Adrenal gland (tissue), 12 donors: Measurements from ENCODE around the gene SYT2. TPM values are rescaled to one million over a fixed set of nuclear protein-coding genes. Genes with fewer than 3 reads are reported as not detected.
A peak's percentile ranks its signal among the peaks of the same experiment; 100 is the strongest.
"Not testable (repeated sequence)": the region's sequence is repeated elsewhere in the genome, so short reads cannot be mapped to it uniquely, and the experiment has no call there.

Source experiments
- DNase-seq, 7 donors: peaks; one replicate each; pipeline ENCODE4 v3.0.0-alpha.2; 2019 to 2020
- H3K27ac ChIP-seq, 5 donors: fragments of 200-600 bp; sonication (generic) in 4 of 5; 1 replicate in 3 of 5; 2 replicates in 2 of 5; pipeline versions ENCODE4 v1.5.1 to v1.8.0; 2016 to 2020; ENCODE audit warnings: mild to moderate bottlenecking in 1 of 5
- H3K27me3 ChIP-seq: fragments of 200-600 bp; 2 replicates; pipeline ENCODE4 v1.8.0; 2021
- H3K36me3 ChIP-seq, 2 donors: fragments of 200-600 bp; replicated peaks in 1 of 2; 1 replicate in 1 of 2; 2 replicates in 1 of 2; pipeline versions ENCODE4 v1.5.1 to v1.8.0; 2018 to 2022
- H3K4me1 ChIP-seq, 2 donors: fragments of 200-600 bp; replicated peaks in 1 of 2; 1 replicate in 1 of 2; 2 replicates in 1 of 2; pipeline versions ENCODE4 v1.5.1 to v1.8.0; 2018 to 2021
- H3K4me3 ChIP-seq, 4 donors: fragments of 200-600 bp; sonication (generic) in 3 of 4; one replicate each; pipeline ENCODE4 v1.5.1; 2016 to 2018
- H3K9me3 ChIP-seq, 3 donors: fragments of 200-600 bp; sonication (generic) in 1 of 3; replicated peaks in 1 of 3; 1 replicate in 2 of 3; 2 replicates in 1 of 3; pipeline versions ENCODE4 v1.5.1 to v1.8.0; 2016 to 2021
- POLR2A ChIP-seq, 2 donors: fragments of 450-650 bp; IDR thresholded peaks; one replicate each; pipeline ENCODE4 v1.6.1; 2017; ENCODE audit warnings: antibody characterized with exemption in 2 of 2, mild to moderate bottlenecking in 2 of 2, moderate library complexity in 1 of 2
- WGBS, 4 donors: extraction: QIAGEN DNeasy Blood & Tissue Kit in 2 of 4; methylation state at CpG; one replicate each; pipeline versions ENCODE4 v1.1.5 to v1.1.7; 2013 to 2017; 5-methylcytosine and 5-hydroxymethylcytosine counted together
- intact Hi-C, 2 donors: fragments of 100-400 bp; cut with DNase I; formaldehyde crosslinking; loops; one replicate each; pipeline versions ENCODE4 v1.14.1 to v1.15.0; 2022 to 2023
- polyA plus RNA-seq, 3 donors: library from polyadenylated mRNA; stranded (reverse); fragments of 200-250 nt in 2 of 3; fragments of 350-450 nt in 1 of 3; fragmentation: Illumina TruSeq in 1 of 3; extraction: RNeasy Lipid Tissue Mini Kit (QIAGEN cat#74804) in 1 of 3; gene quantifications; one replicate each; pipeline ENCODE4 v1.2.3, GENCODE V29; 2013 to 2014
- total RNA-seq, 9 donors: library from RNA; depleted of rRNA in 4 of 9; stranded (reverse); fragments of >200 nt in 4 of 9; fragments of 120-200 nt in 1 of 9; fragmentation: NEBNext Ultra II Directional in 1 of 9; extraction: Animal tissue kit (Norgen Biotek cat#: 25700) in 1 of 9; gene quantifications; one replicate each; pipeline versions ENCODE4 v1.1.0 to v1.2.4, GENCODE V29; 2013 to 2023
- TF ChIP-seq, protein P1 (sequence below), 6 experiments: fragments of 450-650 bp in 4 of 6; fragments of 200-600 bp in 2 of 6; sonication (generic) in 1 of 6; IDR thresholded peaks; 1 replicate in 5 of 6; 2 replicates in 1 of 6; pipeline versions ENCODE4 v1.5.1 to v1.8.0; 2016 to 2021; ENCODE audit warnings: antibody characterized with exemption in 6 of 6, mild to moderate bottlenecking in 2 of 6, moderate library complexity in 1 of 6
- donor health status: healthy with polysubstance abuse.
- donor health status: Bipolar disorder and iron deficiency.
- donor health status: DM: yes; HTN: yes; CAD: no.
- donor health status: DM: no; HTN: no; CAD: no.
- donor health status: DM: no; HTN: no; CAD: no.
- donor health status: DM: yes; HTN: yes; CAD: no.

SYT2 gene
- total and polyA plus RNA-seq, 12 donors, result 0.08 to 3.8 (median 0.44) TPM; not detected in 3

DNA sequence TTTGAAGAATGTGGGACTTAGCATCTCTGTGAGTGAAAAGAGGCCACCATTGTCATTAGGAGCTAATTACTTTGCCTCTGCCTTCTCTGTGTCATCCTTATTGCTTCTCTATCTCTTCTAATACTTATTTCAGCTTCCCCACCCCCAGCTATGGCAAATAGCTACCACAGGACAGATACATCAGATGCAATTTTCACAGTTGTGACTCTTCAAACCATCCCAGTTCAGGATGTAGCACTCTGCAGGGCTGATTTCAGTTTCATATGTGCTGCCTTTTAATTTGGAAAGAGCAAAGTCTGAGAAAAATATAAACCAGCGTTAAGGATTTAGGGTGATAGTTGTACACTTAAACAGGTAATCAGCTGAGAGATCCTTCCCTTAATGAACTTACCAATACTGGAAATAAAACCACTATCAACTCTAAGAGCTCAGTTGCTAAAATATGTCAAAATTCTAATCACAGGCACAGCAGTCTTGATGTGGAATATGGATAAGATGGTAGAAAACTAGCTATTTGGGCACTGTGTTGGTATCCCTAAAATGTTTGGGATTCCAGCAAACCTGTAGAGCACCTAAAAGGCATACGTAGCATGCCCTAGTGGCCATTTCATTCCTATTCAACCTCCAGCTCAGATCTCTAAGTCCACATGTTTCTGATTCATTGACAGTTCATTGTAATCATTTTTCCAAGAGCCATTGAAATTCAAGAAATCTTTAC lies 148.4 kb downstream of the SYT2 start:
- Histone ChIP-seq H3K9me3 (no peaks in the 10 kb centered on the region), H3K4me3 (no peak overlapping the region), H3K4me1 (peaks cover 4 to 47% of the 10 kb centered on the region in 2 donors), H3K27ac (peak overlapping the region in 1 of 5 donors; percentile 19), H3K27me3 (no peaks in the 10 kb centered on the region), H3K36me3 (no peaks in the 10 kb centered on the region)
- intact Hi-C loops, result no loop called here
- WGBS, 4 donors, result 88 to 93% (median 92%) methylated on average over 2 of the region's 2 CpGs
- DNase-seq, result no peak
- TF ChIP-seq, protein P1, sequence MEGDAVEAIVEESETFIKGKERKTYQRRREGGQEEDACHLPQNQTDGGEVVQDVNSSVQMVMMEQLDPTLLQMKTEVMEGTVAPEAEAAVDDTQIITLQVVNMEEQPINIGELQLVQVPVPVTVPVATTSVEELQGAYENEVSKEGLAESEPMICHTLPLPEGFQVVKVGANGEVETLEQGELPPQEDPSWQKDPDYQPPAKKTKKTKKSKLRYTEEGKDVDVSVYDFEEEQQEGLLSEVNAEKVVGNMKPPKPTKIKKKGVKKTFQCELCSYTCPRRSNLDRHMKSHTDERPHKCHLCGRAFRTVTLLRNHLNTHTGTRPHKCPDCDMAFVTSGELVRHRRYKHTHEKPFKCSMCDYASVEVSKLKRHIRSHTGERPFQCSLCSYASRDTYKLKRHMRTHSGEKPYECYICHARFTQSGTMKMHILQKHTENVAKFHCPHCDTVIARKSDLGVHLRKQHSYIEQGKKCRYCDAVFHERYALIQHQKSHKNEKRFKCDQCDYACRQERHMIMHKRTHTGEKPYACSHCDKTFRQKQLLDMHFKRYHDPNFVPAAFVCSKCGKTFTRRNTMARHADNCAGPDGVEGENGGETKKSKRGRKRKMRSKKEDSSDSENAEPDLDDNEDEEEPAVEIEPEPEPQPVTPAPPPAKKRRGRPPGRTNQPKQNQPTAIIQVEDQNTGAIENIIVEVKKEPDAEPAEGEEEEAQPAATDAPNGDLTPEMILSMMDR (IDR thresholded peaks at IDR 0.05), result peak in 1 of 6 experiments; percentile 12
- no peak for TF ChIP-seq POLR2A (IDR thresholded peaks at IDR 0.05)

DNA sequence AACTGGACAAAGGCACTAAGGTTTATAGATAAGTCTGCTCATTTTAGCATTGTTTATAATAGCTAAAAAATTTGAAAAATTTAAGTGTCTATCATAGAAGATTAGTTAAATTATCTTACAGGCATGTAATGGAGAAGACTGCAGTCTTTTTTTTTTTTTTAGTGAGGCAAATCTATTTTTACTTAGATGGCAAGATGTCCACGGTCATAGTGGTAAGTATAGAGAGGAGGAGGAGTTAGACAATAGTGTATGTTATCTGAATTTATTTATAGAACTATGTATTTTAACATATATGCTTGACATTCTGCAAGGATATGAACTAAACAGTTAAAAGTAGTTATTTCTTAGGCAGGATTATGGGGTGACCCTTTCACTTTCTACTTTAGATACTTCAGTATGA lies 149.0 kb downstream of the SYT2 start:
- intact Hi-C loops, result no loop called here
- H3K4me3 ChIP-seq, result no peak overlapping the region
- H3K4me1 ChIP-seq, result peaks cover 0 to 42% of the 10 kb centered on the region in 2 donors
- H3K27ac ChIP-seq, result no peak overlapping the region
- TF ChIP-seq, protein P1 (IDR thresholded peaks at IDR 0.05), result no peak
- no peak for TF ChIP-seq POLR2A (IDR thresholded peaks at IDR 0.05)
- no peaks in the 10 kb centered on the region for H3K36me3 ChIP-seq
- no peaks in the 10 kb centered on the region for H3K27me3 ChIP-seq
- no peaks in the 10 kb centered on the region for H3K9me3 ChIP-seq
- 75 to 87% (median 81%) methylated on average over 1 of the region's 1 CpG for WGBS, 4 donors
- no peak for DNase-seq

DNA sequence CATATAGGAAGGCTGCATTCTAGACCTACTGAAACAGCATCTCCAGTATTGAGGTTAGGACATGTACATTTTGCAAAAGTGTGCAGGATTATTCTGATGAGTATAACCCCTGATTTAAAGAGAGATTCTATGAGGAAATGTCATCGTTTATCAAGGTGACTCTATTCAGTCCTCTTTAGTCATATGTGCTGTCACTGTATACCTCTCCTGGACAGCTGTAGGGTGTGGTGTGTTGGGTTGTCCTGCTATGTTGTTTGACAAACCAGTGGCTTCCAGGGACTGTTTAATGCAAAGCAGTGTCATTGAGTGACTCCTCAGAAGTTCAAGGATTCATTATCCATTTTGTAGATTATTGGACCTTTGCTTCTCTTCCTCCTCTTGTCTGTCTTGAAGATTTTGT lies 152.6 kb downstream of the SYT2 start:
- H3K9me3 ChIP-seq, H3K27ac ChIP-seq, H3K4me3 ChIP-seq, H3K36me3 ChIP-seq, DNase-seq, H3K27me3 ChIP-seq, intact Hi-C loops: not testable (repeated sequence)
- peaks cover 7 to 63% of the 10 kb centered on the region in 2 donors for H3K4me1 ChIP-seq
- 40 to 68% (median 55%) methylated on average over 1 of the region's 1 CpG for WGBS, 4 donors

DNA sequence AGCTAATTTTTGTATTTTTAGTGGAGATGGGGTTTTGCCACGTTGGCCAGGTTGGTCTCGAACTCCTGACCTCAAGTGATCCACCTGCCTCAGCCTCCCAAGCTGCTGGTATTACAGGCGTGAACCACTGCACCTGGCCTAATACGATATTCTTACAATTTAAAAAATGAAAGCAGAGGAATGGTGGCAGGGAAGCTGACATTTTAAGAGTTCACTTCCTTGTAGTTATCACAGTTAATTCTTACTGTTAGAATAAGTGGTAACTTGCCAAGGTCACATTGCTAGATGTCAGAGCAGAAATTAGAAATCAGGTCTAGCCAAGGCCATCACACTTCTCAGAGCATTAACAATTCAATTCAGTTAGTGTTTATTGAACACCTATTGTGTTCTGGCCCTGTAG lies 154.2 kb downstream of the SYT2 start:
- H3K27ac ChIP-seq, H3K36me3 ChIP-seq, H3K4me3 ChIP-seq, intact Hi-C loops, H3K9me3 ChIP-seq, DNase-seq, H3K27me3 ChIP-seq: not testable (repeated sequence)
- WGBS, 4 donors, result 86 to 92% (median 91%) methylated on average over 4 of the region's 4 CpGs
- peaks cover 7 to 61% of the 10 kb centered on the region in 2 donors for H3K4me1 ChIP-seq

DNA sequence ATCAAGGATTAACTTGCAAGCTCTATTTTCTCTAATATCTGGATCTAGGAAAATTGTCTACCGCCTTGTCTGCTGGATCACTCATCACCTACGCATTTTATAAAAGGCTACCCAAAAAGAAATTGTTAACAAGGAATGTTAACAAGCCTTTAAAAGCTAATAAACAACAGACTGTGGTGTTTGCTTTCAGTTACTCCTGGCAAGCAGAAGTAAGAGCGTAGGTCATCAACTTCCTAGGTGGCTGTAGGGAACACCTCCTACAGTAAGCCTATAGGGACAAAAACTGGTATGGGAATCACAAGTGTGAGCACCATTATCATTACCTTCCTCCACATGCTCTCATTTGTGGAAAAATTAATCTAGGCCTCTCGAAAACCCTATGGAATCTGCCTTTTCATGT lies 155.6 kb downstream of the SYT2 start:
- DNase-seq, H3K27ac ChIP-seq, H3K9me3 ChIP-seq, intact Hi-C loops, H3K27me3 ChIP-seq, H3K36me3 ChIP-seq, H3K4me3 ChIP-seq: not testable (repeated sequence)
- peaks cover 7 to 53% of the 10 kb centered on the region in 2 donors for H3K4me1 ChIP-seq
- 91 to 97% (median 95%) methylated on average over 4 of the region's 4 CpGs for WGBS, 4 donors

DNA sequence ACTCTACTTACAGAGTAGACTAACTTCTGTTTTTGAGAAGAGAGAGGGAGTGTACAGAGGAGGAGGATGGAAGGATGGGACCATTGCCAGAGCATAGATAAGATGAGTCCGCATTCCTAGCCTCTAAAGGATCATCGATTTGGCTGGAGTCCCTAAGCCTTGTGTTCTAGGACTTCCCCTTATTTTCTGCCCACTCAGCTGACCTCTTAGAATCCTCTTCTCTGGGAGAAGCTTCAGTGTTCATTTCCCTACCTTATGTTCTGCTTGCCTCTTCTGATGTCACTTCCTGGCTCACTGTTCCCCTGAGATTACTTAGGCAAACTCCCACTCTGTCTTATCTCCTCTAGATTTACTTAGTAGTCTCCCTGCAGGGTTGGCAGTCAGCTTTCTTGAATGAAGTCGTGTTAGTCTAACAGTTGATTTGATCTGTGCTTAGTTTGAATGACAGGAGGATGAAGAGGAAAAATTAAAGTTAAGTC lies 156.7 kb downstream of the SYT2 start:
- peaks cover 7 to 52% of the 10 kb centered on the region in 2 donors for H3K4me1 ChIP-seq
- WGBS, 4 donors, result 35 to 43% (median 39%) methylated on average over 3 of the region's 3 CpGs
- intact Hi-C loops, result no loop called here
- DNase-seq, result peak in 6 of 7 donors; percentile 32 to 72 (median 57)
- H3K9me3 ChIP-seq, result no peaks in the 10 kb centered on the region
- no peak overlapping the region for H3K4me3 ChIP-seq
- H3K27me3 ChIP-seq, result no peaks in the 10 kb centered on the region
- peak overlapping the region in 2 of 5 donors; percentile 17 to 58 for H3K27ac ChIP-seq
- TF ChIP-seq POLR2A (IDR thresholded peaks at IDR 0.05), result no peak
- TF ChIP-seq, protein P1 (IDR thresholded peaks at IDR 0.05), result no peak
- H3K36me3 ChIP-seq, result no peaks in the 10 kb centered on the region

DNA sequence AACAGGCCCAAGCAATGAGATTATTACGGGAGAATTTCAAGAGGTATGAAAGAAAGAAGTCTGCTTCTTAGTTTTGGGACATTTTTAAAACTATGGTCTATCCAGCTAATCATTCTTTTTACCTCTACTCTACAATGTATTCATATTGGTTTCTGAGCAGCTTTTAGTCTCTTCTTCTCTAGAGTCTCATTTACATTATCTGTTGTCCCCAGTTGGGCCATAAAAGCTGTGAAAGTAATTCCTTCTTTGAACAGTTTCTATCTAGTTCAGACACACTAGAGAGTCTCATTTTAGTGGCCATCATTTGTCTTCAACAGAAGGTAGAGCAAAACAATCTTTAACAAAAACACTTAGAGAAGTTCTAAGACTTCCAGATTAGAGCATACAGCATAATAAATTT lies 157.2 kb downstream of the SYT2 start:
- Histone ChIP-seq H3K27ac (peak overlapping the region in 2 of 5 donors; percentile 17 to 58), H3K4me1 (peaks cover 7 to 47% of the 10 kb centered on the region in 2 donors)
- intact Hi-C loops, H3K27me3 ChIP-seq, H3K36me3 ChIP-seq, H3K4me3 ChIP-seq, DNase-seq, H3K9me3 ChIP-seq: not testable (repeated sequence)
- WGBS, 4 donors, result 78 to 85% (median 82%) methylated on average over 1 of the region's 1 CpG

DNA sequence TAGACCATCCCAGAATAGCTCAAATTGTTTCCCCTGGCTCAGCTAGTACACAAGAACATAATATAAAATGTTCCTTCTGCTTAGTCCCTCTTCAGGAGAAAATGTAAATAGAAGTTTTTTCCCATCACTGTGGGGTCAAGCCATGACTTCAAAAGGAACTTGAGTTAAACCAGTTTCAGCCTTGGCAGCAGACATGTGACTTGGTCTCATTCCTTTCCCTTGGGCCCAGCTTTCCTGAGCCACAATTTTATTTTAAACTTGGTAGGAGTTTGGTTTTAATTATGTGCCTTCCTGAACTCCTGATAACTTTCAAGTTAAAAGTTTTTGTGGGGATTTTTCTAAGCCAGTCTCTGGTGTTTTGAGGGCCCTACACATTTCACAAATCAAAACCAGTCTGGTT lies 157.6 kb downstream of the SYT2 start:
- intact Hi-C loops, H3K27me3 ChIP-seq, H3K4me3 ChIP-seq, H3K36me3 ChIP-seq, H3K9me3 ChIP-seq, DNase-seq: not testable (repeated sequence)
- Histone ChIP-seq H3K27ac (peak overlapping the region in 1 of 5 donors; percentile 2), H3K4me1 (peaks cover 7 to 42% of the 10 kb centered on the region in 2 donors)
